Epithelial cell of esophagus (primary cell): ENCODE measurements around the gene FAAP24.
A peak's percentile ranks its signal among the peaks of the same experiment; 100 is the strongest.
"Not testable (repeated sequence)": the region's sequence is repeated elsewhere in the genome, so short reads cannot be mapped to it uniquely, and the experiment has no call there.

Experiments
- DNase-seq: peaks from one replicate; pipeline ENCODE4 v3.0.0; 2010; ENCODE audit warnings: low read depth
- H3K4me3 ChIP-seq: 2 replicates; pipeline ENCODE4 v1.5.1; 2011; ENCODE audit warnings: mild to moderate bottlenecking, low read length, control low read depth
- TF ChIP-seq, protein P1 (sequence below): IDR thresholded peaks from 2 replicates; pipeline ENCODE4 v1.5.1; 2011; ENCODE audit warnings: low read depth, mild to moderate bottlenecking, low read length, control low read depth, inconsistent platforms; ENCODE audit not compliant: insufficient read depth; ENCODE audit errors: missing control alignments

FAAP24 gene

DNA sequence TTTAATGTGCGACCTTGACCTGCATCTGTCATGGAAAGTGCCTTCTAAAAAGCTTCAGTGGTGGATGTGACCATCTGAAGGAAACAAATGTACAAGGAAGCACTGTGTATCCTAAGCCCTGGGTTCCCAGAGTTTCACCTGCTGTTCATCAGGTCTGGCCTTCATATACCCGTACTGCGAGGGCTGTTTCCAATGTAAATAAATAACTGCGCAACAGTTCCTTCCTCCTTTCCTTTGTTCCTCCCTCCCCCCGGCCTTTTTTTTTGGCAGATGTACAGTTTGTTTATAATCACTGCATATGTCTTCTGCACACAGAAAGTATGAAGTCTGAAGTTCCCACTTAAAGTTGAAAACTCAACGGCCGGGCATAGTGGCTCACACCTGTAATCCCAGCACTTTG lies 5.2 kb downstream of the FAAP24 start:
- no peak for DNase-seq
- no peak overlapping the region for H3K4me3 ChIP-seq
- TF ChIP-seq, protein P1, sequence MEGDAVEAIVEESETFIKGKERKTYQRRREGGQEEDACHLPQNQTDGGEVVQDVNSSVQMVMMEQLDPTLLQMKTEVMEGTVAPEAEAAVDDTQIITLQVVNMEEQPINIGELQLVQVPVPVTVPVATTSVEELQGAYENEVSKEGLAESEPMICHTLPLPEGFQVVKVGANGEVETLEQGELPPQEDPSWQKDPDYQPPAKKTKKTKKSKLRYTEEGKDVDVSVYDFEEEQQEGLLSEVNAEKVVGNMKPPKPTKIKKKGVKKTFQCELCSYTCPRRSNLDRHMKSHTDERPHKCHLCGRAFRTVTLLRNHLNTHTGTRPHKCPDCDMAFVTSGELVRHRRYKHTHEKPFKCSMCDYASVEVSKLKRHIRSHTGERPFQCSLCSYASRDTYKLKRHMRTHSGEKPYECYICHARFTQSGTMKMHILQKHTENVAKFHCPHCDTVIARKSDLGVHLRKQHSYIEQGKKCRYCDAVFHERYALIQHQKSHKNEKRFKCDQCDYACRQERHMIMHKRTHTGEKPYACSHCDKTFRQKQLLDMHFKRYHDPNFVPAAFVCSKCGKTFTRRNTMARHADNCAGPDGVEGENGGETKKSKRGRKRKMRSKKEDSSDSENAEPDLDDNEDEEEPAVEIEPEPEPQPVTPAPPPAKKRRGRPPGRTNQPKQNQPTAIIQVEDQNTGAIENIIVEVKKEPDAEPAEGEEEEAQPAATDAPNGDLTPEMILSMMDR = no peak

- H3K4me3 ChIP-seq, DNase-seq: not testable (repeated sequence)
Observed at GRCh38 chr19:32977813-32978212, 5.8 kb downstream of the FAAP24 start.

DNA sequence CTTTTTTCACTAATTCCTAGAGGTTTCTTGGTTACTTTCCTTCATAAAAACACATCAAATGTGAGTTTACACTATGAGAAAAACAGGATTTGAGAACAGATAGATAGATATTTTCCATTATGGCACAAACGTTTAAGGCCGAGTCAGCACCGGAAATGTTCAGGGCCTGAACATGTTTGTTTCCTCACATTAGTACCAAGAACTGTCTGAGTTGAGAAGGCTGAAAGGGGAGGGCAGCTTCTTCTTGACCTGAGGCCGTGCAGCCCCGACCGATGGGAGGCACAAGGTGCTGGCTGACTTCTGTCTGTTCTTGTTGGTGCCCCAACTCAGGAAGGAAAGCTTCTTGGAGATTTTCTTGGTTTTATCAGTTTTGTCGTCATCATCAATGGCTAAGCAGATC lies 7.8 kb downstream of the FAAP24 start:
- DNase-seq, H3K4me3 ChIP-seq: not testable (repeated sequence)

GRCh38 chr19:32982488-32982887 lies 10.4 kb downstream of the FAAP24 start:
- H3K4me3 ChIP-seq, DNase-seq: not testable (repeated sequence)

DNA sequence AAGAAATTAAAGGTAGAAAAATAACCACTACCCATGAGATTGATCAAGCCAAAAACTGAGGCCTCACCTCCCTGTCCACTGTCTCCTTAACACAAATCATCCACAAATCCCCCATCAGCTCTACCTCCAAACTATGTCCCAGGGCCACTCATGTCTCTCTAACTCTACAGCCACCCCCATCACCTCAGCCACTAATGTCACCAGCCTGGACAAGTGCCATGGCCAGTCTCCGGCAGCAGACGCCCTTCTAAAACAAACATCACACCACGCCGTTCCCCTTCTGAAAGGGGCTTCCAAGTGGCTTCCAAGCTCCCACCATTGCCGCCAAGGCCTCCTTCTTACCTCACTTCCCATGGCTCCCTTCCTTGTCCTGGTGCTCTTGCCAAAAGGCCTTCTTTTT lies 16.2 kb downstream of the FAAP24 start:
- not testable (repeated sequence) for DNase-seq

DNA sequence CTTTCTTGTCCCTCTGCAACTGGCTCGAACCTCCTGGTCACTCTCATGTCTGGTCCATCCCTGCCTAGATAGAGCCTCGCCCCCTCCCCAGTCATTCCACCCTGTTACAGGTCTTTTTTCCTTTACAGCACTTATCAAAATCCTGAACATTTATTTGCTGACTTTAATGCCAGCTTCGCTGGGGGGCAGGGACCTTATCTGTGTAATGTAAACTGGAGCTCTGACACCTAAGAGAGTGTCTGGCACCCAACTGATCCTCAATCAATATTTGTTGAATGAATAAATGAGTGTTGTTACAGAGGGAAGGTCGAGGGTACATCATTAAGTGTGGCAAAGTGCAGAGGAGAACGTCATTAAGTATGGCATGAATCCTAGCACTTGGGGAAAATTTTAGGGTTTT lies 16.7 kb downstream of the FAAP24 start:
- no peak for DNase-seq
- no peak overlapping the region for H3K4me3 ChIP-seq
- TF ChIP-seq, protein P1 = no peak

More for the DNA sequence above, 16.2 kb downstream of the FAAP24 start:
- H3K4me3 ChIP-seq = not testable (repeated sequence)

GRCh38 chr19:32995966-32996365 lies 23.9 kb downstream of the FAAP24 start:
- not testable (repeated sequence) for DNase-seq, H3K4me3 ChIP-seq

- not testable (repeated sequence) for H3K4me3 ChIP-seq
- DNase-seq = peak; percentile 51
Observed at GRCh38 chr19:32997061-32997464, 25.0 kb downstream of the FAAP24 start.

GRCh38 chr19:32997716-32998355 lies 25.8 kb downstream of the FAAP24 start:
- no peak overlapping the region for H3K4me3 ChIP-seq
- TF ChIP-seq, protein P1 = no peak
- no peak for DNase-seq

DNA sequence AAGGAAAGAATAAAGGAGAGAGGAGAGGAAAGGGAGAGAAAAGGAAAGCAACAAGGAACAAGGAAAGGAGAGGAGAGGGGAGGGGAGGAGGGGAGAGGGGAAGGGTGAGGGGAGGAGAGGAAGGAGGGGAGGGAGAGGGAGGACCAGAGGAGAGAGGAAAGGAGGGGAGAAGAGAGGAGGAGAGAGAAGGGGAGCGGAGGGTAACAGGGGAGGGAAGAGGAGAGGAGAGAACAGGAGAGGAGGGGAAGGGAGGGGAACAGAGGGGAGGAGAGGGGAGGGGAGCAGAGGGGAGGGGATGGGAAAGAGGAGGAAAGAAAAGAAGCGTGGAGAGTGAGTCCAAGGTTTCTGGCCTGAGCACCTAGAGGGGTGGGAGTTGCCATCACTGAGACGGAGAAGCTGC lies 26.7 kb downstream of the FAAP24 start:
- no peak overlapping the region for H3K4me3 ChIP-seq
- no peak for DNase-seq
- TF ChIP-seq, protein P1 = no peak

GRCh38 chr19:33000510-33000909 lies 28.5 kb downstream of the FAAP24 start:
- no peak for DNase-seq
- H3K4me3 ChIP-seq = no peak overlapping the region
- TF ChIP-seq, protein P1 = no peak
